ENCODE measurements around the gene GPR108.

DNA sequence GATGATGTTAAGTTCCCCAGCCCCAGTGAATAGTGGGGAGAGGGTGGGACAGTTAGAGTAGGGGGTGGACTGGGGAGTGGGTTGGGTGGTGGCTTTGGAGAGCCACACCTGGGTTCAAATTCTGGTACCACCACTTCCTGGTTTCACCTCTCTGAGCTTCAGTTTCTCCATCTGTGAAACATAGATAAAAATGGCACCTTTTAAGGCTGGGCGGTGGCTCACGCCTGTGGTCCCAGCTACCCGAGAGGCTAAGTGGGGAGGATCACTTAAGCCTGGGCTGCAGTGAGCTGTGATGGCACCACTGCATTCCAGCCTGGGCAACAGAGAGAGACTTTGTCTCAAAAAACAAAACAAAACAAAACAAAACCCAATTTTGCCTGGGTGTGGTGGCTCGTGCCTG is 41.0 kb upstream of the GPR108 start:
- TF ChIP-seq CTCF (IDR thresholded peaks at IDR 0.05): no peak
- no peak for TF ChIP-seq POLR2A (IDR thresholded peaks at IDR 0.05)

Data from adrenal gland (tissue), 5 donors.